GM21723 (cell line): ENCODE measurements around the gene ATP11C.
"Not testable (repeated sequence)": the region's sequence is repeated elsewhere in the genome, so short reads cannot be mapped to it uniquely, and the experiment has no call there.

Experiments used
- ATAC-seq: cut with Tn5 transposase; IDR thresholded peaks from one replicate; pipeline ENCODE4 v1.9.1; 2021; ENCODE audit warnings: mild to moderate bottlenecking, moderate library complexity; ENCODE audit not compliant: unreplicated experiment

Gene ATP11C

DNA sequence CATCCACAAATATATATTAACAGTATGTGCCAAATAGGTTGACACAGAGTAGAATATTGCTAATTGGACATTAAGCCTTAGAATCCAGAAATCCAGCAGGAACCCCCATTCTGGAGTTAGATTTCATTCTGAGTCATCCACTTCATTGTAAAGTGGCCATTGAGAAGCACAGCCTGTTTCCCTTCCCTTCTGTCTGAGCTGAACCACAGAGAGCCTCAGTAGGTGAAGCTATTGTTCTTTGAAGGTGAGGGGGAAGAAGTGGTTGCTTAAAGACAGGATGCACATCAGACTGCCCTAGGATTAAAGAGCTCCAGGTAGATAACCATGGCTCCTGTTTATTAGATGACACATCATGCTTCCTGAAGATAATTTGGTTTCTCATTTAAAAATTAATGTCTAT is 194.3 kb downstream of the ATP11C start:
- ATAC-seq, result no peak

DNA sequence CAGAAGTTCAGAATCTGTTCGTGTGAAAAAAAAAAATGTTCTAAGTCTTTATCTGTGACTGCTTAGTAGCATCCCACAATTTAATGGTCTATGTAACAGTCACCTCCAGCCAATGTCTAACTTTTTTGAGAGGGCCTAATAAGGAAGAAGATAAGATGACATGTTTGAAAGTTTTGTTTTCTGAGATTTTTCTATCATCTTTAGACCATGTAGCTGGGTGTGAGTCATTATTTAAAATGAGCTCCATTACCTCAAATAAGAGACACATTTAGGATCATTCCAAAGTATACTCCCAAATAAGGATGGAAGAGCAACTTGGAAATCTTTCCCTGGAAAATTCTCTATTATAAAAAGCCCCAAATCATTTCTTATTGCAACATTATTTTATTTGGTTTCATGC is 196.7 kb downstream of the ATP11C start:
- ATAC-seq, result no peak

DNA sequence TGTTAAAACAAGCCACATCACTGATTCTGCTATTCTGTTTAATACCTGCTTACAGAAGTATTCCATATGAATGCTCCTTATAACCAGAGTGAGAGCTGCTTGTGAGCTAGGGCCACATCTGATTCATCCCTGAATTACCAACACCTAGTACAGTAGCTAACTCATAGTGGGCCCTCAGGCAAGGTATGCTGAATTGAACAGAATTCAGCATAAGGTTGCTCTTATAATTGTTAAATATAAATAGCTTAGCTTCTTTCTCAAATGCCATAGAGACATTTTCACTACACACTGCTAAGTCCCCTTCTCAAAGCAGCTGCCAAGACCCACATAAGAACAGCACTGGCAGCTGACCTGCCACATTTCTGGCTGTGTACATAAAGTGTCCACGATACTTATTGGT is 197.9 kb downstream of the ATP11C start:
- ATAC-seq, result no peak

DNA sequence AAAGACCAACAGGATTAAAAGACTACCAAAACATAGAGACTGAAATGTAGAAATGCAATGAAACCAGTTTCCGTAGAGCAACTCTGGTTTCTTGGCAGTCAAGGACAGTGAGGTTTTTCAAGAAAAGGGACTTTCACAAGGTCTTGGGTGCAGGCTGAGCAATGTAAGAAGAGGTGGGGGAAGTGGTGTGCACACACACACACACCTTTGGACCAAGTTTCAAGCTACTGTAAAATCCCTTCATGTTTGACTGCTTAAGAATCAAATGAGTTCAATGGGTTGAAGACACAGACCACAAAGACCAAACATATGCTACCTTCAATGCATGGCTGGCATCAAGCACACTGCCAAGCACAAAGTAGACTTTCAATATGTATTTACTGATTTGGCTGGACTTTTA is 207.1 kb downstream of the ATP11C start:
- peak; percentile 78 for ATAC-seq

DNA sequence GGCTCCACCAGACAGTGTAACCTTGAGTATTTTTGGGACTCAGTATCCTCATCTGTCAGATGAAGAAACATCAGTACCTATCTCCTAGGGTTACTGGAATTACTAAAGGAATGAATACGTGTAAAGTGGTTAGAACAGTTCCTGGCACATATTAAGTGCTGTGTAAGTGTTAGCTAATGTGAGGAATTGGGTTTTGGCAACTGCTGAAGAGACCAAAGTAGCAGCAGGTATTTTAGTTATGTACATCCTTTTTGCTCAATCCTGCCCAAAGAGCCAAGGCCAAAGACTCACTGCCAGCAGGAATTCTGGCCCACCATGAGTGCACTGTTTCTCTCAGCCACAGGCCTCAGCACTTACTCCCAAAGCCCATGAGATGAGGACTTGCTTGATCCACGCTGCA is 208.2 kb downstream of the ATP11C start:
- ATAC-seq, result no peak

DNA sequence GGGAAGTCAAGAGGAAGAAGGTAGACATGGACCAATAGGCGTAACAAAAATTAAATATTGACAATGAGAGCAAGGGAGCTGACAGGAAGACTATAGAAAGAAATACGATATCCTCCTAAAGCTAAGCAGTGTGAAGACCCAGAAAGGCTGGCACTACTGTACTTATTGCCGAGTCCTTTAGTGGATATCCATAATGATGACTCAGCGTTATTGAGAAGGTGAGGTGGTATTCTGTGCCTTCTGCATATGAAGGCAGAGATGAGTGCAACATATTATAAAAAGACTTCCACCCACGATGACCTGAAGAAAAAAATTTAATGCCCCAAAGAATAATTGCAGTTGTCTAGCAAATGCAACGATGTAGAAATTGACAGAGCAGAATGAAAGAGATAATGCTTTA is 211.9 kb downstream of the ATP11C start:
- ATAC-seq, result no peak

DNA sequence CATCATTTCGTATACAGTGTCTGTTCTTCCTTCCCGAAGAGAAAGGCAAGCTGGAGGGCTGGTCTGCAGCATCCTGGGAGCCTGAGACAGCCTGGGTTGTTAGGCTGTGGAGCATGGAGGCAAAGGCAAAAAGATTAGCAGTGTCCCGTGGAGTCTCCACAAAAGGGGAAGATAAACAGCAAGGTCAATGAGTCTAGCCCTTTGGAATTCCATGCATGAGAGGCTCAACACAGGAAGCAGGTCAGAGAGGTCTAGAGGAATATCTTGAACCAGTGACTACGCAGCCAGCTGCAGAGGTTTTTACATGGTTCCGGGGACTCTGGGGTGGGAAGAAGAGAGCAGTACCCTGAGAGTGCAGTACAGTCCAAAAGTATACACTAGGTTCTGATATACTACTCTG is 212.7 kb downstream of the ATP11C start:
- ATAC-seq, result no peak

DNA sequence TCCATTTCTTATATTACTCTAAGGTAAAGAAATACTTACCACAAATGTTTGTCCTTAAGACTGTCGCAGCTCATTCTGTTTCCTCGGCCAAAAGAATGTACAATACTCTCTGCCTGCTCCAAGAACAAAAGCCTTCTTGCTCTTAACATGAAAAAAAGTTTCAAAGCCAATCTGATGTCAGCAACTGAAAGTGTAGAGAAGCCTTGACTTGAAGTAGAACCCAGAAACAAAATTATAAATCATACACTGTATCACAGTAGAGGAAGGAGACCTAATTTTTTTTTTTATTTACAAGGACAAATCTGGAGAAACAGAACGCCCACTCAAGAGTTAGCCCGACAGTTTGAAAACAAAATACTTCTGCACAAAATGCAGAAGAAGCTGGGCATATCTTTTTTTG is 224.8 kb downstream of the ATP11C start, which contains the start of gene MCF2:
TSS of gene MCF2 (minus strand) at position 101 of the 400 bp plus-strand sequence. CDS start 56,423 bp downstream, outside the sequence.
- no peak for ATAC-seq

DNA sequence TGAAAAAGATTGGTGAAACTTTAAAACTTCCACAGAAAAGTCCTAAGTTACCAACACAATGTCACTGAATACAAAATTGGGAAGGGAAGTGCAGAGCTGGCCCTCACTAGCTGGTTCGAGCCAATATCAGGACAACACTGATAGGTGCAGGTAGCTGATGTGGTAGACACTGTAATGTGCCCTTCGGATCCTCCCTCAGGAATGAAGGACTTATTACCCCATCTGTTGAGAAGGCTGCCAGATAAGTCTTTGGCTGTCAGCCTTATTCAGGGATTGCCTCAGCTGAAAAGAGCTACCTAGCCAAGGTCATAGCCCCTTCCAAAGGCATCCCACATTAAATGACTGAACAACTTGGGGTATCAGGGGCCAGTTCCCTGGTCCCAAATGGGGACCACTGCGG is 230.2 kb downstream of the ATP11C start:
- no peak for ATAC-seq

DNA sequence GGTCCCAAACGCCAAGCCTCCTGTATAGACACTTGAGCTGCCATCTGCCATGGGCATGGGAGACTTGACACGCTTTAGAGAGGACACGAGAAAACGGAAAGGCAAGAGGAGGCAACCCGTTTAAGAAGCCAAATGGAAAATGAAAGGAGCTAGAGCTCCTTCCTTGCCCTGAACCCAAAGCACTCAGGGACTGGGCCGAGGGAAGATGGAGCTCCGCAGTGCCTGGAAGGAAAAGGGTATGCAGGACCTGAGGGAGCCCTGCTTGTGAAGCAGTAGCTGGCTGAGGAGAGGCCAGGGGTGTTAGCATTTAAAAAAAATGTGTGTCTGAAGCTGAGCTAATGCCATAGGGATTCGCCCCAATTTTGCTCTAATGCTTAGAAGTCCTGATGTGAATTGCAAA is 239.9 kb downstream of the ATP11C start:
- ATAC-seq, result peak; percentile 17

DNA sequence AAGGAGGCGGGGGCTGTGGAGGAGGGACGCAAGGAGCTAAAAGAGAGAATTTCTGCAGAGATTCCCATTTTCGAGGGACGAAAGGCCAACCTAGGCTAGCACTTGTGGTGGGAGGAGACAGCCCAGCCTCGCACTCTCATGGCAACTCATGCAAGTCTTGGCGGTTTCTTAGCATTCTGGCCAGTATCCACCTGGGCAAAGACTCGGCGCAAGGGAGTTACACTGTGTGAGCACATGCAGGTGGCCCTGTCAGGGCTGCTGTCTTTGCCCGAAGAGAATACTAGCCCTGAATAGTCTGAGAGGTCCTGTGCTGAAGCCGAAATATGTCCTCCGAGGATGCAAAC is 240.4 kb downstream of the ATP11C start:
- peak; percentile 50 for ATAC-seq

DNA sequence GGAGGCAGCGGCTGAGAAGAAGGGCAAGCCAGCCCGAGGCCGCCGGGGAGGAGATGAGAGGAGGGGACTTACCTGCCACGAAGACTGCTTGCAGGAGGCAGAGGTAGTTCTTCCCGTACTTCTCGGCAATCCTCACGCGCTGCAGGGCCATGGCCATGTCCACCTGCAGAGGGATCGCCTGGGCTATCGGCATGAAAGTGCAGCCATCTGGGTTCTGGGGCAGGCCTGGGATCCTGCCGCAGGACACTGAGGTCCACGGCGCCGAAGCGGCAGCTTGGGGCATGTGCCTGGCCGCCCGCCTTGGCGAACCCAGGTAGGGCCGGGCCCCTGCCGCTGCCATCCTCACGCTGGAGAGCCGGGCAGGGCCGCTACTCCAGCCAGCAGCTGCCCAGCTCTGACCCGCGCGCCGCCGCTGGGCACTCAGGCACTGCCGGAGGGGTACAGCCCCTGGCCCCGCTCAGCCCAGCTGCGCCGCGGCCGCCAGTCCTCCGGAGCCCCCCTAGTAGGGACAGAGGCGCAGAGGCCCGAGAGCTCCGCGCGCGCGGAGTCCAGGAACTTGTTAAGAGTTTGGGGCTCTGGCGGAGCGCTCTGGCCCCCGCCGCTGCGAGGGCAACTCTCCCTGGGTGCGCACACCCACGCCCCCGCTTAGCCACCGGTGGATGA is 240.9 kb downstream of the ATP11C start:
- ATAC-seq, result peak; percentile 55

DNA sequence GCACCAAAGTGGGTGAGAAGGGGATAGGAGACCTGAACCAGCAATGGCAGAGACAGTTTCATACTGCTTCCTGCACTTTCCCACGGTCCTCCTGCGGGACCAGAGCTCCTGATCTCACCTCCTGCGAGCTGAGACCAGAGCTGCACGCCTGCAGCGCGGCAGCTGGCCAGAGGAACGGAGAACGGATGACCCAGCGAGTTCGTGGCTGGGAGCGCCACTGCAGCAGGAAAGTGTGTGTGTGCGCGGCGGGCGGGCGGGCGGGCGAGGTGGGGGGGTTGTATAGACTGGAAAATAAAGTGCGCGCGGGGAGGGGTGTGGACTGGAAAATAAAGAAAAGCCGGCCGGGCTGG is 241.4 kb downstream of the ATP11C start:
- ATAC-seq, result peak; percentile 20

DNA sequence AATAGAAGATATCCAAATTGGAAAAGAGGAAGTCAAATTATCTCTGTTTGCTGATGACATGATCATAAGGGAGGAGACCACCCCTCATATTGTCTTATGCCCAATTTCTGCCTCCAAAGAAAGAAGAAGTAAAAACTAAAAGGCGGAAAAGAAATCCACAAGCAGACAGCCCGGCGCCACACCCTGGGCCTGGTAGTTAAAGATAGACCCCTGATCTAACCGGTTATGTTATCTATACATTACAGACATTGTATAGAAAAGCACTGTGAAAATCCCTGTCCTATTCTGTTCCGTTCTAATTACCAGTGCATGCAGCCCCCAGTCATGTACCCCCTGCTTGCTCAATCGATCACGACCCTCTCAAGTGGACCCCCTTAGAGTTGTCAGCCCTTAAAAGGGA is 247.7 kb downstream of the ATP11C start:
- not testable (repeated sequence) for ATAC-seq

DNA sequence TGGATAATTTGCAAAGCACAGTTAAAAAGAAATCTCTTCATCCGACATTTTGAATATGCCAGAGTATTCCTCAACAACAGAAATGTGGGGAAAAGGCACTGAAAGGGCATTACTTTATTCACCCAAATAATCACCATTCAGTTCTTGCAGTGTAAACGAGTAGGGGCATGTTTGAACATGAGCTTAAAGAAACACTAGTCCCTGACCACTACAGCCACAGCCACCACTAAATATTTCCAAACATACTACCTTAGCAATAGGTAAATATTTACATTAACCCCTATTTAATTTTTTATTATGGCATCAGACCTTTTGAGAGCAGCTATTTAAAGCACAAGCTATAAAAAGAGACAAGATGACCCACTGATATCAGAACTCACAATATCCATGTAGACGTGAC is 252.5 kb downstream of the ATP11C start:
- no peak for ATAC-seq
